ENCODE measurements around the gene IRF8. TPM values are rescaled to one million over a fixed set of nuclear protein-coding genes. Genes with fewer than 3 reads are reported as not detected.
A peak's percentile ranks its signal among the peaks of the same experiment; 100 is the strongest.

IRF8 gene
- total and polyA plus RNA-seq, 2 of the 4 experiments (the other 2 are of a cell fraction): not detected

DNA sequence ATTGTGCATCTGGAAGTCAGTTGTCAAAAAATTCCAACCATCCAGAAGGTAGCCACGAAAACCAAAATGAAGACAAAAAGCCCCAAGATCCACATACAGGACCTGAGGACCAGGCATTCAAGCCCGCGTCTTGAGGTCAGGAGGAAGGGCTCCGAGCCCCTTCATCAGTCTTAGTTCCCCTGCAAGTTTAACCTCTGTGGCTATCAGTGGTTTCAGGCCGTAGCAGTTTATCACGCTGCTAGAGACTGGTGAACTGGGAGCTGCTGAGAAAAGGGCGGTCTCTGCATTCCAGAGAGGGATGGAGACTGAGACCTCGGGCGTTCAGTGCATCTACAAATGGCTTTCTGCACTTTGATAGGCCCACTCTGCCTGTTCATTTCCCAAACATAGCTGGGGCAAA is 70.6 kb downstream of the IRF8 start:
- Histone ChIP-seq H2BK20ac (ENCODE audit: low read depth, low read length) (no peak overlapping the region), H3K79me1 (ENCODE audit: low read depth in 1 of 2, low read length in 2 of 2) (no peaks in the 10 kb centered on the region), H4K8ac (ENCODE audit: low read depth in 2 of 2, low read length in 2 of 2) (no peak overlapping the region), H3K4me1 (ENCODE audit: control insufficient read depth, insufficient read depth, low read length) (peaks cover 6% of the 10 kb centered on the region; the same call in 1 of the 2 replicates), H3K9me3 (ENCODE audit: control insufficient read depth, insufficient read depth, low read length) (peaks cover 10% of the 10 kb centered on the region; the same call in 1 of the 2 replicates), H3K27me3 (ENCODE audit: control insufficient read depth, insufficient read depth, low read length) (peaks cover 38% of the 10 kb centered on the region), H3K9ac (ENCODE audit: low read depth, low read length) (no peak overlapping the region), H3K56ac (ENCODE audit: extremely low read depth, insufficient read depth, low read length) (no peak overlapping the region), H2AK9ac (replicated peaks; ENCODE audit: low read depth, low read length, poor library complexity) (no peak overlapping the region), H2BK120ac (ENCODE audit: low read depth, low read length) (no peak overlapping the region), H3K14ac (replicated peaks; ENCODE audit: low read depth, low read length) (no peak overlapping the region), H3K4me2 (ENCODE audit: low read depth, low read length) (peak overlapping the region; percentile 38; the same call in 1 of the 2 replicates), H4K91ac (ENCODE audit: insufficient read depth, low read depth, low read length) (no peak overlapping the region), H2BK5ac (ENCODE audit: low read depth, low read length, poor library complexity, severe bottlenecking) (no peak overlapping the region), H3K27ac (ENCODE audit: insufficient read depth, low read length) (no peak overlapping the region), H3K9me1 (ENCODE audit: insufficient read depth, low read length) (0 out of 2 replicates have a peak, but pooled peaks cover 2% of the 10 kb centered on the region), H3K18ac (ENCODE audit: low read depth, low read length) (no peak overlapping the region), H3K4me3 (ENCODE audit: insufficient read depth, low read depth, low read length) (no peak overlapping the region), H2AK5ac (ENCODE audit: low read depth, low read length) (no peak overlapping the region), H3K4ac (ENCODE audit: low read depth, low read length) (no peak overlapping the region), H4K5ac (ENCODE audit: low read depth, low read length) (no peak overlapping the region), H3K36me3 (ENCODE audit: control insufficient read depth, insufficient read depth, low read length) (no peaks in the 10 kb centered on the region), H3K23ac (ENCODE audit: low read depth, low read length) (no peak overlapping the region), H2AFZ (replicated peaks; ENCODE audit: low read length, poor library complexity) (no peak overlapping the region), H2BK15ac (ENCODE audit: low read depth, low read length) (no peak overlapping the region), H4K20me1 (ENCODE audit: insufficient read depth, low read length) (no peaks in the 10 kb centered on the region)
- in situ Hi-C loops (cut with MboI; ENCODE audit: low sequenced_read_pairs): no loop called here
- DNase-seq (peak; percentile 2), ATAC-seq (ENCODE audit: low read depth) (peak; percentile 75)
- TF ChIP-seq BHLHE40 (IDR thresholded peaks at IDR 0.05; ENCODE audit: low read depth, low read length) (no peak), NFE2L2 (IDR thresholded peaks at IDR 0.05; ENCODE audit: low read depth, low read length) (no peak), RAD21 (IDR thresholded peaks at IDR 0.05; ENCODE audit: low read length) (no peak), CHD1 (IDR thresholded peaks at IDR 0.05; ENCODE audit: low read depth, low read length) (no peak), RFX5 (IDR thresholded peaks at IDR 0.05; ENCODE audit: low read depth, low read length) (no peak), MAFK (IDR thresholded peaks at IDR 0.05; ENCODE audit: low read depth, low read length) (no peak), FOS (IDR thresholded peaks at IDR 0.05; ENCODE audit: low read depth, low read length) (no peak), MXI1 (IDR thresholded peaks at IDR 0.05; ENCODE audit: borderline replicate concordance, low read depth, low read length) (no peak), CEBPB (IDR thresholded peaks at IDR 0.05; ENCODE audit: low read depth, low read length) (no peak), RCOR1 (IDR thresholded peaks at IDR 0.05; ENCODE audit: insufficient replicate concordance, low read length) (no peak), MAZ (IDR thresholded peaks at IDR 0.05; ENCODE audit: borderline replicate concordance, low read depth, low read length) (no peak), SMC3 (IDR thresholded peaks at IDR 0.05; ENCODE audit: low read depth, low read length) (no peak)
- TF ChIP-seq, protein P1, sequence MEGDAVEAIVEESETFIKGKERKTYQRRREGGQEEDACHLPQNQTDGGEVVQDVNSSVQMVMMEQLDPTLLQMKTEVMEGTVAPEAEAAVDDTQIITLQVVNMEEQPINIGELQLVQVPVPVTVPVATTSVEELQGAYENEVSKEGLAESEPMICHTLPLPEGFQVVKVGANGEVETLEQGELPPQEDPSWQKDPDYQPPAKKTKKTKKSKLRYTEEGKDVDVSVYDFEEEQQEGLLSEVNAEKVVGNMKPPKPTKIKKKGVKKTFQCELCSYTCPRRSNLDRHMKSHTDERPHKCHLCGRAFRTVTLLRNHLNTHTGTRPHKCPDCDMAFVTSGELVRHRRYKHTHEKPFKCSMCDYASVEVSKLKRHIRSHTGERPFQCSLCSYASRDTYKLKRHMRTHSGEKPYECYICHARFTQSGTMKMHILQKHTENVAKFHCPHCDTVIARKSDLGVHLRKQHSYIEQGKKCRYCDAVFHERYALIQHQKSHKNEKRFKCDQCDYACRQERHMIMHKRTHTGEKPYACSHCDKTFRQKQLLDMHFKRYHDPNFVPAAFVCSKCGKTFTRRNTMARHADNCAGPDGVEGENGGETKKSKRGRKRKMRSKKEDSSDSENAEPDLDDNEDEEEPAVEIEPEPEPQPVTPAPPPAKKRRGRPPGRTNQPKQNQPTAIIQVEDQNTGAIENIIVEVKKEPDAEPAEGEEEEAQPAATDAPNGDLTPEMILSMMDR (conservative IDR thresholded peaks at IDR 0.05; ENCODE audit: low read depth, low read length): no peak
- POLR2A ChIA-PET (ENCODE audit: unreplicated experiment): no interaction called here
- dilution Hi-C loops (cut with HindIII; ENCODE audit: low sequenced_read_pairs, unreplicated experiment): no loop called here
- no TSS peak for BruUV-seq (replicated peaks)
- CTCF ChIA-PET: no interaction called here
- whole genome bisulfite sequencing, 2 experiments (ENCODE audit: extremely low coverage in 2 of 2, insufficient read length in 1 of 2): 32% methylated on average over 6 of the region's 9 CpGs; no CpG with 5 or more reads in 1 of the 2 experiments
- intact Hi-C loops (cut with micrococcal nuclease): no loop called here
